ENCODE measurements around the gene PRMT1. TPM values are rescaled to one million over a fixed set of nuclear protein-coding genes. Genes with fewer than 3 reads are reported as not detected.

Gene PRMT1
- total and polyA plus RNA-seq, 9 of the 15 experiments (the other 6 are each of a cell fraction or from before 2014, with no cell fraction given), result 13.3 to 464 (median 326) TPM

DNA sequence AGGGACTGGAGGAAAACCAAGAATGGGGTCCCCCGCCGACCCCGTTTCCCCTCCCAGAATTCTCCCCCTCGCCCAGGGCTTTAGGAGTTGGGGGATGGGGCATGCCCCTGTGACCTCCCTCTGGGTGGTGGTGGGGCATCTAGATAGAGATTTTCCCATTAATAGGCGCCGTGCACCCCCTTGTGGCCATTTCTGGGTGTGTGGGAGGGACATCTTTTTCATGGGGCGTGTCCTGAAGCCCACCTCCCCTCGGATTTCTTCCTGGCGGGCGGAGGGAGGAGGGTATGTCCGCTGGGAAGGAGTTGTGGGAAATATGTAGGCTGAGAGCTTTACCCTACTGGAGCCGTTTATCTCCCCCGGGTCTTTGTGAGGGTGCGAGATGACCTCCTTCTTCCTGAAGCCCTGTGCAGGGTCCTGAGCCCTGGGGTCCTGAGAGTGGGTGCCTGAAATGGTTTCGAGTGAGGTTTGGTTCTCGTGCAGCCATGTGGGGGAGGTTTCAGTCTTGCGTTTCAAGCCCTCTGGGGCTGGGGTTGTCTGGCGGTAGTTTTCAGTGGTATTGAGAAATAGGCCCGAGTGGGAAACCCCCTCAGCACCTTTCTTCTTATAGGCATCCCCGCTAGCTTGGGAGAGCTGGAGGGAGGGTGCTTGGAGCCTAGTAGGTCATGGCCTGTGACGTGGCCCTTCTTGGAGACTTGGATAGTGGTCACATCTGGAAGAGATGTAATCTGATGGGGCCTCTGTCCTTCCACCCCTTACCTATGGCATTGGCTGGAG lies 1.0 kb downstream of the PRMT1 start (continued):
- TF ChIP-seq, protein P1, sequence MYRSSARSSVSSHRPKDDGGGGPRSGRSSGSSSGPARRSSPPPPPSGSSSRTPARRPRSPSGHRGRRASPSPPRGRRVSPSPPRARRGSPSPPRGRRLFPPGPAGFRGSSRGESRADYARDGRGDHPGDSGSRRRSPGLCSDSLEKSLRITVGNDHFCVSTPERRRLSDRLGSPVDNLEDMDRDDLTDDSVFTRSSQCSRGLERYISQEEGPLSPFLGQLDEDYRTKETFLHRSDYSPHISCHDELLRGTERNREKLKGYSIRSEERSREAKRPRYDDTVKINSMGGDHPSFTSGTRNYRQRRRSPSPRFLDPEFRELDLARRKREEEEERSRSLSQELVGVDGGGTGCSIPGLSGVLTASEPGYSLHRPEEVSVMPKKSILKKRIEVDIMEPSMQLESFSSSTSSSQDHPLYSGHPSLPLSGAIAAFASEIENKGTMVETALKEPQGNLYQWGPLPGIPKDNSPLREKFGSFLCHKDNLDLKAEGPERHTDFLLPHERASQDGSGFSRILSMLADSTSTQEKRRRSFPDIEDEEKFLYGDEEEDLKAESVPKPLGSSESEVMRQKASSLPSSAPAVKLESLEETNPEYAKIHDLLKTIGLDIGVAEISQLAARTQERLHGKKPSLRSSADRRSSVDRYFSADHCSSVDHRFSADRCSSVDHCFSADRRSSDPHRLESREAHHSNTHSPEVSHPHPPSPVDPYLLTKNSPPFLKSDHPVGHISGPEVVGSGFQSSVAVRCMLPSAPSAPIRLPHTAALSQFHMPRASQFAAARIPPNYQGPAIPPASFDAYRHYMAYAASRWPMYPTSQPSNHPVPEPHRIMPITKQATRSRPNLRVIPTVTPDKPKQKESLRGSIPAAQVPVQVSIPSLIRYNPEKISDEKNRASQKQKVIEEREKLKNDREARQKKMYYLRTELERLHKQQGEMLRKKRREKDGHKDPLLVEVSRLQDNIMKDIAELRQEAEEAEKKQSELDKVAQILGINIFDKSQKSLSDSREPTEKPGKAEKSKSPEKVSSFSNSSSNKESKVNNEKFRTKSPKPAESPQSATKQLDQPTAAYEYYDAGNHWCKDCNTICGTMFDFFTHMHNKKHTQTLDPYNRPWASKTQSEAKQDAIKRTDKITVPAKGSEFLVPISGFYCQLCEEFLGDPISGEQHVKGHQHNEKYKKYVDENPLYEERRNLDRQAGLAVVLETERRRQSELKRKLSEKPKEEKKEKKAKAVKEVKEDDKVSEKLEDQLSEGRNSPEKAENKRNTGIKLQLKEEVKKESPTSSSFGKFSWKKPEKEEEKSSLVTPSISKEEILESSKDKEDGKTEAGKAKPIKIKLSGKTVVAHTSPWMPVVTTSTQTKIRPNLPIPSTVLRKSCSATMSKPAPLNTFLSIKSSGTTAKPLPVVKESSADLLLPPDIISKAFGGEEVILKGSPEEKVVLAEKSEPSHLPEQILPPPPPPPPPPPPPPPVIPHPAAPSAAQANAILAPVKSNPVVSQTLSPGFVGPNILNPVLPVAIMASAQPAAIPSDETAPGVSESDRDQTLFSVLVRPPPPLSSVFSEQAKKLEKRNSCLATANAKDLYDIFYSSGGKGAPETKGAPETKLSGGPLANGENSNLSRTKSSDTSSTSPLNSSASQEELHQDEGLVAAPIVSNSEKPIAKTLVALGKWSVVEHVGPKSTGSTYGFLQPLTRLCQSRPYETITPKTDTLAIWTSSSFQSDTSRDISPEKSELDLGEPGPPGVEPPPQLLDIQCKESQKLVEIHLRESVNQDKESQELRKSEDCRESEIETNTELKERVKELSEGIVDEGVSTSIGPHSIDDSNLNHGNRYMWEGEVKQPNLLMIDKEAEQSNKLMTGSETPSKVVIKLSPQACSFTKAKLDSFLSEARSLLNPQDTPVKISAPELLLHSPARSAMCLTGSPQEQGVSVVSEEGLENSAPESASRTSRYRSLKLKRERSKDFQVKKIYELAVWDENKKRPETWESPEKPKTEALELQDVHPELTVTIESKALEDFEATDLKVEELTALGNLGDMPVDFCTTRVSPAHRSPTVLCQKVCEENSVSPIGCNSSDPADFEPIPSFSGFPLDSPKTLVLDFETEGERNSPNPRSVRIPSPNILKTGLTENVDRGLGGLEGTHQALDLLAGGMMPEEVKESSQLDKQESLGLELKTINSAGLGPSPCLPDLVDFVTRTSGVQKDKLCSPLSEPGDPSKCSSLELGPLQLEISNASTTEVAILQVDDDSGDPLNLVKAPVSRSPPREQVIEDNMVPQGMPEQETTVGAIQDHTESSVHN (IDR thresholded peaks at IDR 0.05; ENCODE audit: borderline replicate concordance in 1 of 2, low read depth in 1 of 2), result no peak
- TF ChIP-seq ZNF79 (CRISPR knock-in tag; IDR thresholded peaks at IDR 0.05; ENCODE audit: low read depth) (no peak), GABPA (tag; conservative IDR thresholded peaks at IDR 0.05; ENCODE audit: low read depth) (no peak), GATA2 (CRISPR knock-in tag; IDR thresholded peaks at IDR 0.05) (no peak), ZNF121 (CRISPR knock-in tag; conservative IDR thresholded peaks at IDR 0.05) (no peak), POLR2A (conservative IDR thresholded peaks at IDR 0.05) (no peak), RBM22 (IDR thresholded peaks at IDR 0.05; ENCODE audit: low read depth, low read length, poor library complexity, severe bottlenecking) (no peak), POU5F1 (IDR thresholded peaks at IDR 0.05; ENCODE audit: borderline replicate concordance, low read depth, low read length, partially characterized antibody) (no peak), PTTG1 (tag; IDR thresholded peaks at IDR 0.05; ENCODE audit: low read depth) (no peak), ARID2 (IDR thresholded peaks at IDR 0.05) (no peak), TEAD1 (CRISPR knock-in tag; IDR thresholded peaks at IDR 0.05) (0 out of 4 replicates have a peak, but pooled peaks of 1 of the 2 experiments have one; percentile 36), ZNF766 (CRISPR knock-in tag; conservative IDR thresholded peaks at IDR 0.05) (peak; percentile 55; the same call in 1 of the 2 replicates), SMAD4 (CRISPR knock-in tag; conservative IDR thresholded peaks at IDR 0.05) (no peak), TAF15 (IDR thresholded peaks at IDR 0.05; ENCODE audit: low read depth, low read length) (no peak), SLC30A9 (CRISPR knock-in tag; IDR thresholded peaks at IDR 0.05) (no peak)
- TF ChIP-seq, protein P2, sequence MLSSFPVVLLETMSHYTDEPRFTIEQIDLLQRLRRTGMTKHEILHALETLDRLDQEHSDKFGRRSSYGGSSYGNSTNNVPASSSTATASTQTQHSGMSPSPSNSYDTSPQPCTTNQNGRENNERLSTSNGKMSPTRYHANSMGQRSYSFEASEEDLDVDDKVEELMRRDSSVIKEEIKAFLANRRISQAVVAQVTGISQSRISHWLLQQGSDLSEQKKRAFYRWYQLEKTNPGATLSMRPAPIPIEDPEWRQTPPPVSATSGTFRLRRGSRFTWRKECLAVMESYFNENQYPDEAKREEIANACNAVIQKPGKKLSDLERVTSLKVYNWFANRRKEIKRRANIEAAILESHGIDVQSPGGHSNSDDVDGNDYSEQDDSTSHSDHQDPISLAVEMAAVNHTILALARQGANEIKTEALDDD (IDR thresholded peaks at IDR 0.05), result no peak
- TF ChIP-seq, protein P3, sequence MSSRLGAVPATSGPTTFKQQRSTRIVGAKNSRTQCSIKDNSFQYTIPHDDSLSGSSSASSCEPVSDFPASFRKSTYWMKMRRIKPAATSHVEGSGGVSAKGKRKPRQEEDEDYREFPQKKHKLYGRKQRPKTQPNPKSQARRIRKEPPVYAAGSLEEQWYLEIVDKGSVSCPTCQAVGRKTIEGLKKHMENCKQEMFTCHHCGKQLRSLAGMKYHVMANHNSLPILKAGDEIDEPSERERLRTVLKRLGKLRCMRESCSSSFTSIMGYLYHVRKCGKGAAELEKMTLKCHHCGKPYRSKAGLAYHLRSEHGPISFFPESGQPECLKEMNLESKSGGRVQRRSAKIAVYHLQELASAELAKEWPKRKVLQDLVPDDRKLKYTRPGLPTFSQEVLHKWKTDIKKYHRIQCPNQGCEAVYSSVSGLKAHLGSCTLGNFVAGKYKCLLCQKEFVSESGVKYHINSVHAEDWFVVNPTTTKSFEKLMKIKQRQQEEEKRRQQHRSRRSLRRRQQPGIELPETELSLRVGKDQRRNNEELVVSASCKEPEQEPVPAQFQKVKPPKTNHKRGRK (tag; IDR thresholded peaks at IDR 0.05), result no peak
